Tongue (tissue), 2 donors: ENCODE results near the gene ANAPC16. TPM values are rescaled to one million over a fixed set of nuclear protein-coding genes. Genes with fewer than 3 reads are reported as not detected.
"Not testable (repeated sequence)": the region's sequence is repeated elsewhere in the genome, so short reads cannot be mapped to it uniquely, and the experiment has no call there.

Experiments used
- DNase-seq: peaks from one replicate; pipeline ENCODE4 v3.0.0-alpha.2; 2015
- total RNA-seq: library from RNA; depleted of rRNA; stranded (reverse); fragments of >200 nt; gene quantifications from one replicate; pipeline ENCODE4 v1.2.3, GENCODE V29; 2014

Gene ANAPC16
- total RNA-seq, 1 donor from 2014 or later: 88.7 TPM

GRCh38 chr10:72211832-72212231 lies 4.0 kb upstream of the ANAPC16 start:
- not testable (repeated sequence) for DNase-seq

- no peak for DNase-seq
Observed at GRCh38 chr10:72218325-72218724, 2.5 kb downstream of the ANAPC16 start.

DNA sequence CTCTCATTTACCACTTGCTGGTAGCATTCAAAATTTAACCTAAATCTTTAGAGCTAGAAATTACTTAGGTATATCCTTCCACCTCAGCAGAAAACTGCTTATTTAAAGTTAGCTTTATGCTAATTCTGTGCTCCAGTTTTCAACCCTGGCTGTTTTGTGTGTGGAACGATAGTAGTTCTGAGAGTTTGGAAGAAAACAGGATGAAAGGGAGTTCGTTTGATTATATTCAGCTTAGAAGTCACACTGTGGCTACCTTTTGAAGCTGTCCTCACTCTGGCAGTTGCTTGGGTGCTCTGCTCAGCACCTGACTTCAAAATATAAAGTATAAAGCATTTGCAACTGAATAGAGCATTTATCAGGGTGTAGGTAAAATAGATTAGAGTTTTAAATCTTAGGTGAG lies 2.9 kb downstream of the ANAPC16 start:
- DNase-seq: no peak

DNA sequence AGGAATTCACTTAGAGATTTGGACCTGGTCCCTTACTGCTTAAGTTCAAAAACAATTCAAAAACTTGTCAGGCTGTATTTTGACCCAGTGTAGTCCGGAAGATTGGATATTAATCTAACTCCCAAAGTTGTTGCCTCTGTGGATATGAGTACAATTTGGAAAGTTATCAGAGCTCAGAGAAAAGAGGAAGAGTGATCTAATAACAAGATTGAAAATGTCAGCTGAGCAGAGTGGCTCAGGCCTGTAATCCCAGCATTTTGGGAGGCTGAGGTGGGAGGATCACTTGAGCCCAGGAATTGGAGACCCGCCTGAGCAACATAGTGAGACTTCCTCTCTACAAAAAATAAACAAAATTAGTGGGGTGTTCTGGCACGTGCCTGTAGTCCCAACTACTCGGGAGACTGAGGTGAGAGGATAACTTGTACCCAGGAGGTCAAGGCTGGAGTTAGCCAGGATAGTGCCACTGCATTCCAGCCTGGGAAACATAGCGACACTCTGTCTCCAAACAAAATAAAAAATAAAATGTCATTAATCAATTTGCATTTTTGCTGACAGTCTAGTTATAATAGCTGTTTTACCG lies 3.5 kb downstream of the ANAPC16 start:
- no peak for DNase-seq

DNA sequence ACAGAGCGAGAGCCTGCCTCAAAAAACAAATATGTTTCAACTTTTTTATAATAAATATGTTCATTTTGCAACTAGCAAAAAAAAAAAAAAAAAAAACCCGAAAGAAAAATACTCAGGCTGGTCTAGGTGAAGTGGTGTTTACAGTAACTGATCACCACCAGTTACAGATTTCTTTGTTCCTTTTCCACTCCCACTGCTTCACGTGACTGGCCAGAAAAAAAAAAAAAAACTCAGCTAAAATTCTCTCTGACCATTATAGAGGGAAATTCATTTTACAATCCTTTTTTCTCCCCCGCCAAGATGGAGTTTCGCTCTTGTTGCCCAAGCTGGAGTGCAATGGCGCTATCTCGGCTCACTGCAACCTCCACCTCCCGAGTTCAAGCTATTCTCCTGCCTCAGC lies 4.8 kb downstream of the ANAPC16 start:
- no peak for DNase-seq

GRCh38 chr10:72221278-72221677 lies 5.5 kb downstream of the ANAPC16 start:
- no peak for DNase-seq

- DNase-seq: no peak
Observed at GRCh38 chr10:72223743-72224101, 7.9 kb downstream of the ANAPC16 start.

GRCh38 chr10:72224191-72224590 lies 8.4 kb downstream of the ANAPC16 start:
- DNase-seq: not testable (repeated sequence)

DNA sequence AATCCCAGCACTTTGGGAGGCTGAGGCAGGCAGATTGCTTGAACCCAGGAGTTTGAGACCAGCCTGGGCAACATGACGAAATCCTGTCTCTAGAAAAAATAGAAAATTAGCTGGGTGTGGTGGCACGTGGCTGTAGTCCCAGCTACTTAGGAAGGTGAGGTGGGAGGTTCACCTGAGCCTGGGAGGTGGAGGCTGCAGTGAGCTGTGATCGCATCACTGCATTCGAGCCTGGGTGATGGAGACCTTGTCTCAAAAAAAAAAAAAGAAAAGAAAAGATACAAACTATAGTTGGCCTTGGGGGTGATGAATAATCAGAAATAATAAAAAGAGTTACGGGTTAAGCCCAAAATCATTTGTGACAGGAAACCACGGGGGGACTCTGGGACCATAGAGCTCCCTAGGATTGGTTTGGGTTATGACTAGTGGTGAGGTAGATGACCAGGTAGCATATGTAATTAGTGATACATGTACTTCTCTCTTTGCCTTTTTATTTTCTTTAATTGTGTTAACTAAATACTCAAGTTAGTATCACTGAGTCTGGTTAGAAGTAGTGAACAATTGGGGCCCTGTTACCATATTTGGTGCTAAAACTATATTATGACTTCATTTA lies 10.7 kb downstream of the ANAPC16 start:
- DNase-seq: no peak

DNA sequence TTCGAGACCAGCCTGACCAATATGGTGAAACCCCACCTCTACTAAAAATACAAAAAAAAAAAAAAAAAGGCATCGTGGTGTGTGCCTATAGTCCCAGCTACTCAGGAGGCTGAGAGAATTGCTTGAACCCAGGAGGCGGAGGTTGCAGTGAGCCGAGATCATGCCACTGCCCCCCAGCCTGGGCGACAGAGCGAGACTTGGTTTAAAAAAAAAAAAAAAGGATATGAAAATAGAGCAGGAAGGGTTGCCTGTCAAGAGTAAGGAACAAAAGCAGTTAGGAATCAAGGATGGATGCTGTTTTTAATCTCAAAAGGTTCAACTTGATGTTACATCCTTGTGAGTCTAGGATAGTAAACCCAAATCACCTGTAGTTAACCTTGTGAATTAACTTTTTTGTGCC lies 12.0 kb downstream of the ANAPC16 start:
- no peak for DNase-seq

- DNase-seq: no peak
Observed at GRCh38 chr10:72228318-72228751, 12.5 kb downstream of the ANAPC16 start.

- DNase-seq: no peak
Observed at GRCh38 chr10:72229261-72230251, 13.7 kb downstream of the ANAPC16 start.

DNA sequence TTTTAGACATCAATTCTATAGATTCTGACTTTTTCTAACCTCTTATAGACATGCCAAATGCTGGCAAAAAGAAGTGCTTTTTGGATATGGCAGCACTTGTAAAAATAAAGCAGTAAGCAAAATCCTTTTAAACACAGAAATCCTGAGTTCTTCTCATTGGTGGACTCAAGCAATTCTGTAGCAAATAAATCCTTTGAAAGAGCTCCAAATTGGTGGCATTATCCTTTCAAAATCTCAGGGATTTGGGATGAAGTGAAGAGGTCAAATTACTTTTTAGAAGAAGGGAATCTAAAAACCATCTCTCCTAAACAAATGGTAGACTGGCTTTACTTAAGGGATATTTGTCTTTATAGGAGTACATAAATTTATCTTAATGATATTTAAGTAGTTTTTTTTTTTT lies 17.8 kb downstream of the ANAPC16 start:
- DNase-seq: no peak

GRCh38 chr10:72234560-72235095 lies 18.8 kb downstream of the ANAPC16 start:
- DNase-seq: no peak

- peak; percentile 59 for DNase-seq
Observed at GRCh38 chr10:72235544-72236279, 19.9 kb downstream of the ANAPC16 start.

DNA sequence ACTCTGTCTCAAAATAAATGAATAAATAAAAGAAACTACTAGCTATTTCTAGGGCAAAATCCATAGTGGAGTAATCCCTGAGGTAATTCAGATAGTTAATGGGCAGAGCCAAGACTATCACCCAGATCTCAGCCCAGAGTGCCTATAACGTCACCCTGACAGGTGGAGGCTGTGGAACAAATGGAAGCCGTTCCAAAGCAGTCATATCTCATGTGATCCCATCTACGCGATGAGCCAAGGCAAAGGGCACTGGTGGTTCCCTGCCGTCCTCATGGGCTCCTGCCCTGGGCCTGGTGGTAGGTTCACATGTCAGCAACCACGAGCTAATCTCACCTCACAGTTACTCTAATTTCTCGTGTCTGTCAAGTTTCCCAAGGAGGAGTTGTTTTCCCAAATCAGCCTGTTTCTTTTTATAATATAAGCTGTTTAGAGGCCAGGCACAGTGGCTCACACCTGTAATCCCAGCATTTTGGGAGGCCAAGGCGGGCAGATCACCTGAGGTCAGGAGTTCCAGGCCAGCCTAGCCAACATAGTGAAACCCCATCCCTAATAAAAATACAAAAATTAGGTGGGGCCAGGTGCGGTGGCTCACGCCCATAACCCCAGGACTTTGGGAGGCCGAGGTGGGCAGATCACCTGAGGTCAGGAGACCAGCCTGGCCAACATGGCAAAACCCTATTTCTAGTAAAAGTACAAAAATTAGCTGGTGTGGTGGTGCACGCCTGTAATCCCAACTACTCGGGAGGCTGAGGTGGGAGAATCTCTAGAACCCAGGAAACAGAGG lies 22.8 kb downstream of the ANAPC16 start:
- DNase-seq: no peak

GRCh38 chr10:72239409-72239808 lies 23.6 kb downstream of the ANAPC16 start:
- no peak for DNase-seq

- no peak for DNase-seq
Observed at GRCh38 chr10:72240371-72240770, 24.6 kb downstream of the ANAPC16 start.

DNA sequence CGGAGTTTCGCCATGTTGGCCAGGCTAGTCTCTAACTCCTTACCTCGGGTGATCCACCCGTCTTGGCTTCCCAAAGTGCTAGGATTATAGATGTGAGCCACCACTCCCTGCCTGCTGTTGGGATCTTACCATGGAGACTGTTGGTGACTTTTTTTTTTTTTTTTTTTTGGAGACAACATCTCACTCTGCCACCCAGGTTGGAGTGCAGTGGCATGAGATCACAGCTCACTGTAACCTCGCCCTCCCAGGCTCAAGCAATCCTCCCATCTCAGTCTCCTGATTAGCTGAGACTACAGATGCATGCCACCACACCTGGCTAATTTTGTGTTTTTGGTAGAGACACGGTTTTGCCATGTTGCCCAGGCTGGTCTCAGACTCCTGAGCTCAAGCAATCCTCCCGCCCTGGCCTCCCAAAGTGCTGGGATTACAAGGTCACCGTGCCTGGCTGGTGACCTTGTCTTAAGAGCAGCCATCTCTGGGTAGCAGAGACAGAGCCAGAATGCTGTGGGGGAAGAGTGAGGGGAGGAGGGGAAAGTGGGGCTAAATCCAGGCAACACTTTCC lies 26.0 kb downstream of the ANAPC16 start:
- DNase-seq: no peak

DNA sequence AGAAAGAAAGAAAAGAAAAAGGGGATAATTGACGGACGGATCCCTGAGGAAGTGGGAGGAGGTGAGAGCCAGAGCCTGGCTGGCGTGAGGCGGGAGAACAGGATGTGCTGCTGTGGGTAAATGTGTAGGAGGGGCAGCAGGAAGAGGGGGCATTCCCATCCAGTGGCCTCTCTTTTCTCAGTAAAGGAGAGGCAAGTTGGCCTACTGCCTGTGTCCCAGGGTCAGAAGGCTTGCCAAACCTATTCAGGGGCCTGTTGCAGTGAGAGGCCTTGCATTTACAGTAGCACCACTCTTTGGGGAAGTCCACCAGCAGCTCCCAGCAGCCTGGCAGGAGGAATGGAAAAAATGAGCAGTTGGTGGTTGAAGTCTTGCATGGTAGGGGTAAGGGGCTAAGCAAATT lies 26.9 kb downstream of the ANAPC16 start:
- peak; percentile 69 for DNase-seq

GRCh38 chr10:72243822-72244437 lies 28.1 kb downstream of the ANAPC16 start:
- peak; percentile 89 for DNase-seq
